ENCODE data around the gene DOCK6.
A peak's percentile ranks its signal among the peaks of the same experiment; 100 is the strongest.

Gene DOCK6

DNA sequence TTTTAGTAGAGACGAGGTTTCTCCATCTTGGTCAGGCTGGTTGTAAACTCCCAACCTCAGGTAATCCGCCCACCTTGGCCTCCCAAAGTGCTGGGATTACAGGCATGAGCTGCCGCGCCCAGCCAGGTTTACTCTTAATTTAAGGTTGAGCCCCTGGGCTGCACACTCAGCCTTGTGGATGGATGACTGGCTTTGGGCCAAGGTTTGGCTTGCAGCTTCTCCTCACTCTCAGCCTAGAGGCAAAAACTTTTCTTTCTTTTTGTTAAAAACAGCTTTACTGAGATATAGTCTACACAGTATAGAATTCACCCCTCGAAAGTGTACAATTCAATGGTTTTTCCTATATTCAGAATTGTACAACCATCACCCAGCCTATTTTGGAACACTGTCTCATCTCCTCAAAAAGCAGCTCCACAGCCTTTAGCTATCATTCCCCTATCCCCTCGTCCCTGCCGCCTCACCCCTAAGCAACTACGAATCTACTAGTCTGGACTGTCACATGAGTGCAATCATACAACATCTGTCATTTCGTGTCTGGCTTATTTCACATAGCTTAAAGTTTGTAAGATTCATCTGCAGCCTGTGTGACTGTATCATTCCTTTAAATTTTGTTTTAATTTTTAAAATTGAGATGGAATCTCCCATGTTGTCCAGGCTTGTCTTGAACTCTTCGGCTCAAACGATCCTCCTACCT is 19.2 kb upstream of the DOCK6 start:
- H3K36me3 ChIP-seq (replicated peaks), result no peaks in the 10 kb centered on the region
- in situ Hi-C loops (cut with HindIII; ENCODE audit: low pct_ligation_motif_present, low sequenced_read_pairs), result no loop called here
- no peaks in the 10 kb centered on the region for H3K27me3 ChIP-seq (replicated peaks)
- TF ChIP-seq, protein P1, sequence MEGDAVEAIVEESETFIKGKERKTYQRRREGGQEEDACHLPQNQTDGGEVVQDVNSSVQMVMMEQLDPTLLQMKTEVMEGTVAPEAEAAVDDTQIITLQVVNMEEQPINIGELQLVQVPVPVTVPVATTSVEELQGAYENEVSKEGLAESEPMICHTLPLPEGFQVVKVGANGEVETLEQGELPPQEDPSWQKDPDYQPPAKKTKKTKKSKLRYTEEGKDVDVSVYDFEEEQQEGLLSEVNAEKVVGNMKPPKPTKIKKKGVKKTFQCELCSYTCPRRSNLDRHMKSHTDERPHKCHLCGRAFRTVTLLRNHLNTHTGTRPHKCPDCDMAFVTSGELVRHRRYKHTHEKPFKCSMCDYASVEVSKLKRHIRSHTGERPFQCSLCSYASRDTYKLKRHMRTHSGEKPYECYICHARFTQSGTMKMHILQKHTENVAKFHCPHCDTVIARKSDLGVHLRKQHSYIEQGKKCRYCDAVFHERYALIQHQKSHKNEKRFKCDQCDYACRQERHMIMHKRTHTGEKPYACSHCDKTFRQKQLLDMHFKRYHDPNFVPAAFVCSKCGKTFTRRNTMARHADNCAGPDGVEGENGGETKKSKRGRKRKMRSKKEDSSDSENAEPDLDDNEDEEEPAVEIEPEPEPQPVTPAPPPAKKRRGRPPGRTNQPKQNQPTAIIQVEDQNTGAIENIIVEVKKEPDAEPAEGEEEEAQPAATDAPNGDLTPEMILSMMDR (IDR thresholded peaks at IDR 0.05; ENCODE audit: low read depth, low read length, missing control alignments), result no peak
- H3K4me3 ChIP-seq (ENCODE audit: low read depth, low read length), result no peak overlapping the region
- DNase-seq, result no peak
- no peak overlapping the region for H3K27ac ChIP-seq

- no peaks in the 10 kb centered on the region for H3K27me3 ChIP-seq (replicated peaks)
- in situ Hi-C loops (cut with HindIII; ENCODE audit: low pct_ligation_motif_present, low sequenced_read_pairs), result no loop called here
- no peak for DNase-seq
- H3K4me3 ChIP-seq (ENCODE audit: low read depth, low read length), result no peak overlapping the region
- TF ChIP-seq, protein P1 (IDR thresholded peaks at IDR 0.05; ENCODE audit: low read depth, low read length, missing control alignments), result no peak
- H3K27ac ChIP-seq, result no peak overlapping the region
- no peaks in the 10 kb centered on the region for H3K36me3 ChIP-seq (replicated peaks)
Measured at GRCh38 chr19:11279505-11280236, 17.3 kb upstream of the DOCK6 start.

GRCh38 chr19:11278670-11279069 is 16.3 kb upstream of the DOCK6 start:
- no peaks in the 10 kb centered on the region for H3K27me3 ChIP-seq (replicated peaks)
- in situ Hi-C loops (cut with HindIII; ENCODE audit: low pct_ligation_motif_present, low sequenced_read_pairs), result no loop called here
- H3K36me3 ChIP-seq (replicated peaks), result no peaks in the 10 kb centered on the region
- H3K27ac ChIP-seq, result no peak overlapping the region
- DNase-seq, result peak; percentile 34
- H3K4me3 ChIP-seq (ENCODE audit: low read depth, low read length), result no peak overlapping the region
- TF ChIP-seq, protein P1 (IDR thresholded peaks at IDR 0.05; ENCODE audit: low read depth, low read length, missing control alignments), result no peak

GRCh38 chr19:11274533-11275086 is 12.3 kb upstream of the DOCK6 start:
- TF ChIP-seq, protein P1 (IDR thresholded peaks at IDR 0.05; ENCODE audit: low read depth, low read length, missing control alignments), result no peak
- Histone ChIP-seq H3K27ac (no peak overlapping the region), H3K4me3 (ENCODE audit: low read depth, low read length) (no peak overlapping the region), H3K27me3 (replicated peaks) (no peaks in the 10 kb centered on the region), H3K36me3 (replicated peaks) (no peaks in the 10 kb centered on the region)
- in situ Hi-C loops (cut with HindIII; ENCODE audit: low pct_ligation_motif_present, low sequenced_read_pairs), result no loop called here
- no peak for DNase-seq

DNA sequence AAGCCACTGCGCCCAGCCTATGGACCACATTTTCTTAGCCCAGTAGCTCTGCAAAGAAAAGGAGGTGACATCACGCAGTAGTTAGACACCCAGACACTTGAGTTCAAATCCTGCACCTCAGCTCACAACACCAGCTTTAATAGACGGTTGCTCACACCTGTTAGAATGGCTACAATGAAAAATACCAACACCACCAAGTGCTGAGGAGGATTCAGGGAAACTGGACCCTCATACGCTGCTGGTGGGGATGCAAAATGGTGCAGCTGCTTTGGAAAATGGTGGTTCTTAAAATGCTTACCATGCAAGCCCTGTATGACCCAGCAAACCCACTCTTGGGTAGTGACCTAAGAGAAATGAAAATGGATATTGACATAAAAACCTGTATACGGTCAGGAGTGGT is 11.7 kb upstream of the DOCK6 start:
- H3K27me3 ChIP-seq (replicated peaks), result no peaks in the 10 kb centered on the region
- TF ChIP-seq, protein P1 (IDR thresholded peaks at IDR 0.05; ENCODE audit: low read depth, low read length, missing control alignments), result no peak
- H3K4me3 ChIP-seq (ENCODE audit: low read depth, low read length), result no peak overlapping the region
- in situ Hi-C loops (cut with HindIII; ENCODE audit: low pct_ligation_motif_present, low sequenced_read_pairs), result no loop called here
- DNase-seq, result no peak
- no peak overlapping the region for H3K27ac ChIP-seq
- H3K36me3 ChIP-seq (replicated peaks), result no peaks in the 10 kb centered on the region

Data from brain microvascular endothelial cell (primary cell).